Adrenal gland (tissue), 5 donors: Measurements from ENCODE around the gene NEU4.

Source experiments
- CTCF ChIP-seq, 6 experiments: fragments of 450-650 bp in 4 of 6; fragments of 200-600 bp in 2 of 6; sonication (generic) in 1 of 6; IDR thresholded peaks; 1 replicate in 5 of 6; 2 replicates in 1 of 6; pipeline versions ENCODE4 v1.5.1 to v1.8.0; 2016 to 2021; ENCODE audit warnings: antibody characterized with exemption in 6 of 6, mild to moderate bottlenecking in 2 of 6, moderate library complexity in 1 of 6
- POLR2A ChIP-seq, 2 donors: fragments of 450-650 bp; IDR thresholded peaks; one replicate each; pipeline ENCODE4 v1.6.1; 2017; ENCODE audit warnings: antibody characterized with exemption in 2 of 2, mild to moderate bottlenecking in 2 of 2, moderate library complexity in 1 of 2
- donor health status: DM: no; HTN: no; CAD: no.

- TF ChIP-seq CTCF (IDR thresholded peaks at IDR 0.05) = no peak
- no peak for TF ChIP-seq POLR2A (IDR thresholded peaks at IDR 0.05)
Observed at GRCh38 chr2:241864168-241864849, 55.3 kb downstream of the NEU4 start.
